H7 (cell line): Measurements from ENCODE around the gene STAM. TPM values are rescaled to one million over a fixed set of nuclear protein-coding genes. Genes with fewer than 3 reads are reported as not detected.

ENCODE experiments used
- DNase-seq: peaks from one replicate; pipeline ENCODE4 v3.0.0; 2012
- H3K27me3 ChIP-seq: 2 replicates; pipeline ENCODE4 v1.6.0; 2011; ENCODE audit warnings: mild to moderate bottlenecking, low read length; ENCODE audit not compliant: control insufficient read depth, insufficient read depth
- H3K36me3 ChIP-seq: replicated peaks from 2 replicates; pipeline ENCODE4 v1.5.1; 2011; ENCODE audit warnings: low read length; ENCODE audit not compliant: control insufficient read depth, insufficient read depth
- H3K4me3 ChIP-seq: 2 replicates; pipeline ENCODE4 v1.5.1; 2011; ENCODE audit warnings: low read depth, mild to moderate bottlenecking, control low read depth, low read length, moderate library complexity; ENCODE audit not compliant: insufficient read depth
- total RNA-seq: library from RNA; depleted of rRNA; stranded (reverse); fragments of >200 nt; shearing (Covaris generic); gene quantifications from 2 replicates; pipeline ENCODE4 v1.2.3, GENCODE V29; 2014

STAM gene
- total RNA-seq, 1 experiment from 2014 or later, result 21.6 TPM

DNA sequence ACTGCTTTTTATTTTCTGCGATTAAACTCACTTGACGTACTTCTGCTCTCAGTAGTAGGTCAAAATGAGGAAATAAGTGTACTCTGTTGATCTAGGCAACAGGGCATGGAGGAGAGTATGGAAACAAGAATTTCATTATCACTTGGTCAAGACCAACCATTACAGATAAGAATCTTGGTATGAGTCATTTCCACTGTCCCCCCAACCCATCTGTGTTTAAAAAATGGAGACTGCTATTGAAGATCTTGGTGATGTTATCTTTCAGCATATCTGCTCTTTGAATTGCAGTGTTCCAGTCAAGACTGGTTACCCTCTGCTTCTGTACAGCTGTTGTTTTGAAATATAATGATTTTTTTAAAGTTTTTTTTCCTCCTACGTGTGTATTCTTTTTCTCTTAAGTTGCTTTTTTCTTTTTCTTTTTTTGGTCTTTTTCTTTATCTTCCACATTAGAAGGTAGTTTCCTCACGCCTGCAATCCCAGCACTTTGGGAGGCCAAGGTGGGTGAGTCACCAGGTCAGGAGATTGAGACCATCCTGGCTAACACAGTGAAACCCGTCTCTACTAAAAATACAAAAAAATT, 11.7 kb downstream of the STAM start:
- Histone ChIP-seq H3K4me3 (no peak overlapping the region), H3K27me3 (no peaks in the 10 kb centered on the region), H3K36me3 (0 out of 2 replicates have a peak, but pooled peaks cover 1% of the 10 kb centered on the region)
- DNase-seq, result no peak

- no peak for DNase-seq
- H3K4me3 ChIP-seq, result no peak overlapping the region
- 0 out of 2 replicates have a peak, but pooled peaks cover 1% of the 10 kb centered on the region for H3K36me3 ChIP-seq
- H3K27me3 ChIP-seq, result no peaks in the 10 kb centered on the region
Measured at GRCh38 chr10:17657103-17657500, 13.2 kb downstream of the STAM start.

DNA sequence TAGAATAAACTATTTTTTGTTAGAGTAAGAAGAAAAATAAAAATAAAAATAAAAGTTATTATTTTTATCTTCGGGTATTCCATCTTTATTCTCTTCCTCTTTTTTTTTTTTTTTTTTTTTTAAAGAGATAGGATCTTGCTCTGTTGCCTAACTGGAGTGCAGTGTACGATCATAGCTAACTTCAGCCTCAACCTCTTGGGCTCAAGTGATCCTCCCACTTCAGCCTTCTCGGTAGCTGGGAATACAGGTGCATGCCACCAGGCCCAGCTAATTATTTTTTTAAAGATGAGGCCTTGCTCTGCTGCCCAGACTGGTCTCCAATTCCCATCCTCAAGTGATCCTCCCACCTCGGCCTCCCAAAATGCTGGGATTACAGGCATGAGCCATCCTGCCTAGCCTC, 15.4 kb downstream of the STAM start:
- H3K36me3 ChIP-seq, result no peaks in the 10 kb centered on the region
- H3K27me3 ChIP-seq, result no peaks in the 10 kb centered on the region
- DNase-seq, result no peak
- no peak overlapping the region for H3K4me3 ChIP-seq

GRCh38 chr10:17660921-17661320, 17.0 kb downstream of the STAM start:
- Histone ChIP-seq H3K27me3 (no peaks in the 10 kb centered on the region), H3K4me3 (no peak overlapping the region), H3K36me3 (no peaks in the 10 kb centered on the region)
- no peak for DNase-seq

- H3K4me3 ChIP-seq, result no peak overlapping the region
- DNase-seq, result no peak
- H3K36me3 ChIP-seq, result no peaks in the 10 kb centered on the region
- no peaks in the 10 kb centered on the region for H3K27me3 ChIP-seq
Measured at GRCh38 chr10:17661510-17661909, 17.6 kb downstream of the STAM start.

- no peaks in the 10 kb centered on the region for H3K36me3 ChIP-seq
- no peaks in the 10 kb centered on the region for H3K27me3 ChIP-seq
- DNase-seq, result no peak
- no peak overlapping the region for H3K4me3 ChIP-seq
Measured at GRCh38 chr10:17662193-17663138, 18.5 kb downstream of the STAM start.

GRCh38 chr10:17663450-17663849, 19.5 kb downstream of the STAM start:
- no peak for DNase-seq
- Histone ChIP-seq H3K4me3 (no peak overlapping the region), H3K36me3 (no peaks in the 10 kb centered on the region), H3K27me3 (no peaks in the 10 kb centered on the region)

DNA sequence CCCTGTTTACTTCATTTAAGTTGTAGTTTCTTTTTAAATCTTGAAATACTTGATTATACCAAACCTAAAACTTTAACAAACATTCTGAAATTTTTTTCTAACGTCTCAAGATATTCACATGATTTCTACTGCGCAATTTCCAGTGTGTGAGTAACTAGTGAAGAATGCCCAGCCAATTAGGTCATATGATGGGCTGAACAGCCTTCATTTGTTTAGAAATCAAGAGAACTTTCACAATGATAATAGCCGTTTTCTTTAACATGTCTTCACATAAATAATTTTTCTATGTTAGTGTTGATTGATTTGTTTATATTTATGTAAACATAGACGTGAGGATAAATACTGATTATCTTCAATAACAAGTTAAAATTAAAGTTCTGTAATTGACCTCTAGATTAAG, 21.8 kb downstream of the STAM start:
- Histone ChIP-seq H3K27me3 (no peaks in the 10 kb centered on the region), H3K36me3 (no peaks in the 10 kb centered on the region), H3K4me3 (no peak overlapping the region)
- no peak for DNase-seq

DNA sequence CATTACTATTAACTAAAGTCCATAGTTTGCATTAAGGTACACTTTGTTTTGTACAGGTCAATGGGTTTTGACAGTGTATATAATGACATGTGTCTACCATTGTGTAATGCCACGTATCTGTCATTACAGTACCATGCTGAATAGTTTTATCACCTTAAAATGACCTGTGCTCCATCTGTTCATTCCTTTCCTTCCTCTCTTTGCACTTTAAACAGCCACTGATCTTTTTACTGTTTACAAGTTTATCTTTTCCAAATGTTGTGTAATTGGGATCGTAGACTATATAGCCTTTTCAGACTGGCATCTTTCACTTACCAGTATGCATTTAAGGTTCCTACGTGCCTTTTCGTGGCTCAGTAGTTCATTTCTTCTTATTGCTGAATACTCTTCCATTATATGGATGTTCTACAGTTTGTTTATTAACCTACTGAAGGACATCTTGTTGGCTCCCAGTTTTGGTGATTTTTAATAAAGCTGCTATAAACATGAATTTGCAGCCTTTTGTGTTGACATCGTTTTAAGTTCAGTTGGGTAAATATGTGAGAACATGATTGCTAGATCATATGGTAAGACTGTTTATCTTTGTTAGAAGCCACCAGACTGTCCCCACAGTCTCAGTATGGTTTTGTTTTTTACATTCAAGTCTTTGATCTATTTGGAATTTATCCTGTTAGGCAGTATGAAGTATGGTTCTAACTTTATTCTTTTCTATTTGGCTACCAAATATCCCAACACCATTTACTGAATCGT, 24.7 kb downstream of the STAM start:
- Histone ChIP-seq H3K4me3 (no peak overlapping the region), H3K36me3 (no peaks in the 10 kb centered on the region), H3K27me3 (no peaks in the 10 kb centered on the region)
- no peak for DNase-seq

- DNase-seq, result no peak
- Histone ChIP-seq H3K4me3 (no peak overlapping the region), H3K27me3 (no peaks in the 10 kb centered on the region), H3K36me3 (no peaks in the 10 kb centered on the region)
Measured at GRCh38 chr10:17669185-17669872, 25.4 kb downstream of the STAM start.

DNA sequence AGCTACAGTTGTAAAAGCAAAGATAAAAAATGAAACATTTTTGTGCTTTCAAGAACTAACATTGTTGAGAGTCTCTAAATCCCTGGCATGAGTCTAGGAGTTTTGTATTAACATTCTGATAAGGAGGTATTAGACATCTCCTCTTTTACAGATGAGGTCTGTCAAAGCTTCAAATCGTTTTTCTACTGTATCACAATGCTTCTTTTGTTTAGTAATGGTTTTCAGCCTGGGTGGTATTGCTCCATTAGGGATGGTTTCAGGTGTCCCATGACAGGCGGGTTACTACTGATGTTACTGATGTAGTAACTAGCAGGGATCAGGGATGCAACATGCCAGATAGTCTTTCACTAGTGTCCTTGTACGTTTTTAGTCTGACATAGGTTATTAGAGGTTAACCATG, 27.4 kb downstream of the STAM start:
- H3K4me3 ChIP-seq, result no peak overlapping the region
- no peaks in the 10 kb centered on the region for H3K36me3 ChIP-seq
- peak; percentile 37 for DNase-seq
- H3K27me3 ChIP-seq, result no peaks in the 10 kb centered on the region

GRCh38 chr10:17673471-17674061, 29.6 kb downstream of the STAM start:
- Histone ChIP-seq H3K27me3 (no peaks in the 10 kb centered on the region), H3K4me3 (no peak overlapping the region), H3K36me3 (no peaks in the 10 kb centered on the region)
- peak; percentile 19 for DNase-seq

DNA sequence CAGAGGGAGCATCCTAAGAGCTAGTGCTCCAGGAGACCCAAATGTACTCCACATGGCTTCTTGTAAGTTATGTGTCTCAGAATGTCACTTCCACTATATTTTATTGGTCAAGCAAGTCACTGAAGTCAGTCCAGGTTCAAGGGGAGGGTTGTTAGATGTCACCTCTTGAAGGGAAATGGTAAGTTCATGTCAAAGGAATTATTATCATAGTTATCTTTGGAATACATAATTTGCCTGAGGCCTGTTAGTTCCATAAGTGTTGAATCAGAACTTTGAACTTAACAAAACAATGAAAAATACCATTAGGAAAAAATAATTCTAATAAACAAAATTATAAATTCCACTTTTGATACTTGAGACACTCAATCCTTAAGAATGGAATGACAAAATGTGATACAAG, 30.6 kb downstream of the STAM start:
- no peaks in the 10 kb centered on the region for H3K36me3 ChIP-seq
- H3K27me3 ChIP-seq, result no peaks in the 10 kb centered on the region
- no peak for DNase-seq
- no peak overlapping the region for H3K4me3 ChIP-seq

DNA sequence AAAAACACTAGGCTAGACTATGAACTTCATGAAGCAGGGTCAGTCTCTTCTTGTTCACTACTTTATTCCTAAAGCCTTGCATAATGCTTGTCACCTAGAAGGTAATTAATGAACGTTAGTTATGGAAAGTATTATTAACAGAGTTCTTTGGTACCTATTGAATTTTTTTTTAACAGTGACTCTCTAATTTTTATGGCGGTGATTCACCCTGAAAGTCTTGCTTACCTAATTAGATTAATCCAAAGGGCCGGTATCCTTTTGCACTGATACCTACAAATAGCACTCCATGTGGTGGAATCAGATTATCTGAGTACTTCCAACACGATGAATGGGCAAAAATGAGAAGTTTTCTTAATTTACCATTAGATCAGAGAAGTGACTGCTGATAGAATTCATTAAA, 31.7 kb downstream of the STAM start:
- H3K36me3 ChIP-seq, result no peaks in the 10 kb centered on the region
- no peaks in the 10 kb centered on the region for H3K27me3 ChIP-seq
- H3K4me3 ChIP-seq, result no peak overlapping the region
- no peak for DNase-seq
